Activated T-cell treated with anti-CD3 and anti-CD28 coated beads for 24 hours (primary cell): ENCODE measurements around the gene ITGA7.

ENCODE experiments used
- DNase-seq: peaks from one replicate; pipeline ENCODE4 v3.0.0-alpha.2; 2020; ENCODE audit warnings: low read depth

ITGA7 gene

GRCh38 chr12:55707841-55708694 lies at the start of gene ITGA7:
ITGA7 (minus strand) TSS chr12:55707904; CDS start chr12:55707682, 222 bp downstream.
- DNase-seq: peak; percentile 44

- DNase-seq: no peak
Observed at GRCh38 chr12:55755246-55755645, 47.5 kb upstream of the ITGA7 start.

- DNase-seq: no peak
Observed at GRCh38 chr12:55748230-55748993, 40.7 kb upstream of the ITGA7 start.

- no peak for DNase-seq
Observed at GRCh38 chr12:55746913-55747231, 39.2 kb upstream of the ITGA7 start.

- no peak for DNase-seq
Observed at GRCh38 chr12:55746174-55746912, 38.6 kb upstream of the ITGA7 start.

- no peak for DNase-seq
Observed at GRCh38 chr12:55745361-55746173, 37.9 kb upstream of the ITGA7 start.

GRCh38 chr12:55744340-55745030 lies 36.8 kb upstream of the ITGA7 start:
- DNase-seq: no peak

GRCh38 chr12:55743406-55744339 lies 36.0 kb upstream of the ITGA7 start:
- DNase-seq: no peak

GRCh38 chr12:55742719-55743405 lies 35.2 kb upstream of the ITGA7 start, which contains the start of gene GDF11:
GDF11 (plus strand) TSS chr12:55743122; CDS start chr12:55743317, 195 bp downstream.
- peak; percentile 65 for DNase-seq

GRCh38 chr12:55741931-55742680 lies 34.4 kb upstream of the ITGA7 start:
- no peak for DNase-seq

- DNase-seq: no peak
Observed at GRCh38 chr12:55739025-55739378, 31.3 kb upstream of the ITGA7 start.

GRCh38 chr12:55738123-55739024 lies 30.7 kb upstream of the ITGA7 start:
- peak; percentile 73 for DNase-seq

- no peak for DNase-seq
Observed at GRCh38 chr12:55737581-55738122, 29.9 kb upstream of the ITGA7 start.

- no peak for DNase-seq
Observed at GRCh38 chr12:55736780-55737580, 29.3 kb upstream of the ITGA7 start.

GRCh38 chr12:55736076-55736475 lies 28.4 kb upstream of the ITGA7 start:
- DNase-seq: no peak

GRCh38 chr12:55734595-55734994 lies 26.9 kb upstream of the ITGA7 start:
- DNase-seq: no peak
